Neural cell (in vitro differentiated cells): Measurements from ENCODE around the gene PTMS. TPM values are rescaled to one million over a fixed set of nuclear protein-coding genes. Genes with fewer than 3 reads are reported as not detected.

Experiments
- H2AFZ ChIP-seq: fragments of 200-600, 300-800 bp; sonication (generic), shearing (Covaris generic); 2 replicates; pipeline ENCODE4 v1.6.0; 2014; ENCODE audit warnings: low read depth, mild to moderate bottlenecking, antibody characterized with exemption, low read length, moderate library complexity
- H3F3A ChIP-seq: fragments of 200-600 bp; shearing (Covaris generic); 2 replicates; pipeline ENCODE4 v1.6.1; 2016; ENCODE audit warnings: mild to moderate bottlenecking, moderate library complexity, mixed read lengths, antibody characterized with exemption, low read length; ENCODE audit not compliant: insufficient read depth, poor library complexity, severe bottlenecking
- H3K27ac ChIP-seq: fragments of 200-600, 300-800 bp; sonication (generic), shearing (Covaris generic); 2 replicates; pipeline ENCODE4 v1.5.1; 2014; ENCODE audit warnings: mild to moderate bottlenecking, low read length, moderate library complexity
- H3K27me3 ChIP-seq: fragments of 300-800, 200-600 bp; sonication (generic), shearing (Covaris generic); 2 replicates; pipeline ENCODE4 v1.6.0; 2014; ENCODE audit warnings: mild to moderate bottlenecking, low read depth, low read length, moderate library complexity; ENCODE audit not compliant: insufficient read depth
- H3K36me3 ChIP-seq: fragments of 300-800, 200-600 bp; sonication (generic), shearing (Covaris generic); 2 replicates; pipeline ENCODE4 v1.5.1; 2014; ENCODE audit warnings: mild to moderate bottlenecking, antibody characterized with exemption, low read length, moderate library complexity; ENCODE audit not compliant: insufficient read depth
- H3K4me2 ChIP-seq: fragments of 300-800, 200-600 bp; sonication (generic), shearing (Covaris generic); 2 replicates; pipeline ENCODE4 v1.6.0; 2014; ENCODE audit warnings: mild to moderate bottlenecking, low read length
- H3K4me3 ChIP-seq: fragments of 300-800, 200-600 bp; sonication (generic), shearing (Covaris generic); 2 replicates; pipeline ENCODE4 v1.5.1; 2014; ENCODE audit warnings: mild to moderate bottlenecking, low read length, moderate library complexity
- H3K79me2 ChIP-seq: fragments of 200-600 bp; shearing (Covaris generic); replicated peaks from 2 replicates; pipeline ENCODE4 v1.6.0; 2014; ENCODE audit warnings: mild to moderate bottlenecking, low read length, moderate library complexity; ENCODE audit not compliant: insufficient read depth
- H3K9ac ChIP-seq: fragments of 300-800, 200-600 bp; sonication (generic), shearing (Covaris generic); 2 replicates; pipeline ENCODE4 v1.6.1; 2016; ENCODE audit warnings: mild to moderate bottlenecking, low read length, mixed read lengths
- H3K9me2 ChIP-seq: fragments of 200-600 bp; shearing (Covaris generic); 2 replicates; pipeline ENCODE4 v1.6.1; 2016; ENCODE audit warnings: mild to moderate bottlenecking, low read length, mixed read lengths; ENCODE audit not compliant: insufficient read depth
- H3K9me3 ChIP-seq: fragments of 200-600, 300-800 bp; sonication (generic), shearing (Covaris generic); 2 replicates; pipeline ENCODE4 v1.6.1; 2016; ENCODE audit warnings: mild to moderate bottlenecking, mixed run types, low read length, moderate library complexity, mixed read lengths
- H4K20me1 ChIP-seq: fragments of 200-600 bp; shearing (Covaris generic); 2 replicates; pipeline ENCODE4 v1.6.1; 2016; ENCODE audit warnings: mild to moderate bottlenecking, mixed run types; ENCODE audit not compliant: insufficient read depth
- EP300 ChIP-seq: fragments of 450-650 bp; conservative IDR thresholded peaks from 2 replicates; pipeline ENCODE4 v1.6.1; 2014; ENCODE audit warnings: antibody characterized with exemption, mild to moderate bottlenecking, moderate library complexity; ENCODE audit not compliant: poor library complexity, severe bottlenecking
- EZH2 ChIP-seq: fragments of 200-600, 300-800 bp; shearing (Covaris generic), sonication (generic); IDR thresholded peaks from 2 replicates; pipeline ENCODE4 v1.6.1; 2014; ENCODE audit warnings: antibody characterized with exemption, low read length, borderline replicate concordance, mild to moderate bottlenecking; ENCODE audit not compliant: insufficient read depth, poor library complexity, severe bottlenecking
- MXI1 ChIP-seq: fragments of 450-650 bp; conservative IDR thresholded peaks from 2 replicates; pipeline ENCODE4 v1.6.1; 2014; ENCODE audit warnings: antibody characterized with exemption, mild to moderate bottlenecking; ENCODE audit not compliant: poor library complexity, severe bottlenecking
- POLR2AphosphoS5 ChIP-seq: IDR thresholded peaks from 2 replicates; pipeline ENCODE4 v1.6.1; 2012
- RAD21 ChIP-seq: fragments of 450-650 bp; conservative IDR thresholded peaks from 2 replicates; pipeline ENCODE4 v1.6.1; 2014; ENCODE audit warnings: antibody characterized with exemption, mild to moderate bottlenecking, moderate library complexity
- REST ChIP-seq: IDR thresholded peaks from 2 replicates; pipeline ENCODE4 v1.6.1; 2012; ENCODE audit warnings: borderline replicate concordance
- SMC3 ChIP-seq: fragments of 450-650 bp; conservative IDR thresholded peaks from 2 replicates; pipeline ENCODE4 v1.6.1; 2014; ENCODE audit warnings: antibody characterized with exemption, mild to moderate bottlenecking, moderate library complexity; ENCODE audit not compliant: poor library complexity
- TAF1 ChIP-seq: IDR thresholded peaks from 2 replicates; pipeline ENCODE4 v1.6.1; 2012; ENCODE audit warnings: low read depth
- polyA plus RNA-seq: library from polyadenylated mRNA; depleted of rRNA; stranded (reverse); fragments of >200 nt; gene quantifications from 2 replicates; pipeline ENCODE4 v1.2.3, GENCODE V29; 2014
- TF ChIP-seq, protein P1 (sequence below): fragments of 450-650 bp; IDR thresholded peaks from 2 replicates; pipeline ENCODE4 v1.5.1; 2014; ENCODE audit warnings: antibody characterized with exemption, mild to moderate bottlenecking, moderate library complexity; ENCODE audit not compliant: poor library complexity, severe bottlenecking

PTMS gene
- polyA plus RNA-seq, 1 donor from 2014 or later, result 557 TPM

GRCh38 chr12:6774499-6775062 lies 8.4 kb downstream of the PTMS start:
- no peak overlapping the region for H3K9ac ChIP-seq
- no peaks in the 10 kb centered on the region for H3K9me3 ChIP-seq
- no peaks in the 10 kb centered on the region for H3K27me3 ChIP-seq
- peaks cover 22% of the 10 kb centered on the region for H3K79me2 ChIP-seq
- H2AFZ ChIP-seq, result no peak overlapping the region
- peaks cover 7% of the 10 kb centered on the region for H3K36me3 ChIP-seq
- H3K9me2 ChIP-seq, result no peaks in the 10 kb centered on the region
- no peak for TF ChIP-seq TAF1
- no peak overlapping the region for H3K4me3 ChIP-seq
- H3F3A ChIP-seq, result no peaks in the 10 kb centered on the region
- H3K27ac ChIP-seq, result no peak overlapping the region
- H3K4me2 ChIP-seq, result no peak overlapping the region
- H4K20me1 ChIP-seq, result peaks cover 13% of the 10 kb centered on the region

DNA sequence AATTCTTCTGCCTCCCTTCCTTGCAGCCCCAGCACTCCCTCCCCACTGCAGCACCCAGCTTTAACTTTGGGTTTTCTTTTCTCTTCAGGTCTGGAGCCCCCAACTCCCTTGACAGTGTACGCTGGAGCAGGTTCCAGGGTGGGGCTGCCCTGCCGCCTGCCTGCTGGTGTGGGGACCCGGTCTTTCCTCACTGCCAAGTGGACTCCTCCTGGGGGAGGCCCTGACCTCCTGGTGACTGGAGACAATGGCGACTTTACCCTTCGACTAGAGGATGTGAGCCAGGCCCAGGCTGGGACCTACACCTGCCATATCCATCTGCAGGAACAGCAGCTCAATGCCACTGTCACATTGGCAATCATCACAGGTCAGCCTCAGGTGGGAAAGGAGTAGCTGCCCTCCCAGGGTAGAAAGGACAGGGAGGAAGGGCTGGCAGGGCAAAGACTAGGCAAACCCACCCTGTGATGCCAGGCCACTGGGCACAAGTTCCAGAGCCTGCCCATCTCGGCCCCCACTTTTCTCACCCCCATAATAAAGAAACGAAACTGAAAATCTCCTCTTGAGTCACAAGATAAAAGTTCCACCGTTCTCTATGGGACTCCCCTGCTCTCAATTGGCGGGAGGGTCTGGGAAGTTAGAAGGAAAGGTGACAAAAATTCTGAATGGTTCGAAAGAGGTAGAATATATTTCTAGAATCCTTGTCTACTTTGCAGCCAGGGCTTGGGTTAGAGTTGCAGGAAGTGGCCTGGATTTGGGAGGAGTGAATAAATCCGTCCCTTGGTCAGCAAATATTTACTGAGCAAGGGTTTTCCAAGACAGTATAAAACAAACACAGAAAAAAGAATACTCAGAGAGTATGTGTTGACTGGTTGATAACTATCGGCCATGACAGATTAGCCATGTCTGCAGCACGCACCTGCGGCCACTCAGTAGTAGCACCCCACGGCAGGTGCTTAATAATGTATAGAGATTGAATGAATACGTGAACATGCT lies 9.3 kb downstream of the PTMS start:
- Histone ChIP-seq H3K9me2 (no peaks in the 10 kb centered on the region), H3K27me3 (no peaks in the 10 kb centered on the region), H3K79me2 (peaks cover 13% of the 10 kb centered on the region), H3K9me3 (no peaks in the 10 kb centered on the region), H3K27ac (no peak overlapping the region), H2AFZ (no peak overlapping the region), H3K36me3 (peaks cover 7% of the 10 kb centered on the region), H3K9ac (no peak overlapping the region), H3K4me2 (no peak overlapping the region), H3K4me3 (no peak overlapping the region), H3F3A (no peaks in the 10 kb centered on the region), H4K20me1 (peaks cover 6% of the 10 kb centered on the region)
- TF ChIP-seq SMC3 (no peak), POLR2AphosphoS5 (no peak)

DNA sequence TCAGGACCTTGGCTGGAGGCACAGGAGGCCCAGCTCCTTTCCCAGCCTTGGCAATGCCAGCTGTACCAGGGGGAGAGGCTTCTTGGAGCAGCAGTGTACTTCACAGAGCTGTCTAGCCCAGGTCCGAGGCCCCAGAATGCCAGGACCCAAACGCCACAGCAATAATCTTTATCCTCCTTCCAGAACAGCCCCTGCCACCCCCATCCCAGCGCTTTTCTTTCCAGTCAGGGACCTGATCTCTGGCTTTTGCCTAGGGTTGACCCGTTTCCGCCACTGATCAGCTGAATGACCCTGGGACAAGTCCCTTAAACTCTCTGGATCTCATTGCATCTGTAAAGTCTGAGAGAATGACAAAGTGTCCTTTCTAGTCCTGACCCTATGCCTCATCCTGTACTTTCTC lies 11.2 kb downstream of the PTMS start:
- no peaks in the 10 kb centered on the region for H3K27me3 ChIP-seq
- no peak overlapping the region for H3K4me2 ChIP-seq
- no peak for TF ChIP-seq SMC3
- TF ChIP-seq MXI1, result no peak
- no peak for TF ChIP-seq TAF1
- TF ChIP-seq EP300, result no peak
- no peak for TF ChIP-seq RAD21
- TF ChIP-seq, protein P1, sequence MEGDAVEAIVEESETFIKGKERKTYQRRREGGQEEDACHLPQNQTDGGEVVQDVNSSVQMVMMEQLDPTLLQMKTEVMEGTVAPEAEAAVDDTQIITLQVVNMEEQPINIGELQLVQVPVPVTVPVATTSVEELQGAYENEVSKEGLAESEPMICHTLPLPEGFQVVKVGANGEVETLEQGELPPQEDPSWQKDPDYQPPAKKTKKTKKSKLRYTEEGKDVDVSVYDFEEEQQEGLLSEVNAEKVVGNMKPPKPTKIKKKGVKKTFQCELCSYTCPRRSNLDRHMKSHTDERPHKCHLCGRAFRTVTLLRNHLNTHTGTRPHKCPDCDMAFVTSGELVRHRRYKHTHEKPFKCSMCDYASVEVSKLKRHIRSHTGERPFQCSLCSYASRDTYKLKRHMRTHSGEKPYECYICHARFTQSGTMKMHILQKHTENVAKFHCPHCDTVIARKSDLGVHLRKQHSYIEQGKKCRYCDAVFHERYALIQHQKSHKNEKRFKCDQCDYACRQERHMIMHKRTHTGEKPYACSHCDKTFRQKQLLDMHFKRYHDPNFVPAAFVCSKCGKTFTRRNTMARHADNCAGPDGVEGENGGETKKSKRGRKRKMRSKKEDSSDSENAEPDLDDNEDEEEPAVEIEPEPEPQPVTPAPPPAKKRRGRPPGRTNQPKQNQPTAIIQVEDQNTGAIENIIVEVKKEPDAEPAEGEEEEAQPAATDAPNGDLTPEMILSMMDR, result no peak
- no peak for TF ChIP-seq POLR2AphosphoS5
- TF ChIP-seq REST, result no peak
- TF ChIP-seq EZH2, result no peak
- no peak overlapping the region for H3K9ac ChIP-seq
- H3K9me2 ChIP-seq, result no peaks in the 10 kb centered on the region
- H3K9me3 ChIP-seq, result no peaks in the 10 kb centered on the region
- H4K20me1 ChIP-seq, result no peaks in the 10 kb centered on the region
- H3K36me3 ChIP-seq, result peaks cover 3% of the 10 kb centered on the region
- no peak overlapping the region for H3K4me3 ChIP-seq
- no peak overlapping the region for H2AFZ ChIP-seq
- no peaks in the 10 kb centered on the region for H3K79me2 ChIP-seq
- H3K27ac ChIP-seq, result no peak overlapping the region
- no peaks in the 10 kb centered on the region for H3F3A ChIP-seq
